CD4-positive, alpha-beta T cell (primary cell): ENCODE measurements around the gene RAB11FIP3. TPM values are rescaled to one million over a fixed set of nuclear protein-coding genes. Genes with fewer than 3 reads are reported as not detected.

Experiments used
- ATAC-seq: fragments of 200-7000 bp; cut with Tn5 transposase; one replicate; pipeline ENCODE4 v1.10.0; 2022; ENCODE audit warnings: mild to moderate bottlenecking; ENCODE audit not compliant: poor library complexity
- CTCF ChIA-PET: fragments of 350-600 bp; sonication (Branson Sonifier 250); formaldehyde crosslinking; loops from one replicate; lab custom pipeline; 2021; ENCODE audit warnings: antibody characterized with exemption, inconsistent platforms; lab: Charles Lee
- POLR2A ChIA-PET: fragments of 350-600 bp; sonication (Branson Sonifier 250); formaldehyde crosslinking; loops from one replicate; lab custom pipeline; 2021; ENCODE audit warnings: antibody characterized with exemption, inconsistent platforms; lab: Charles Lee
- DNase-seq, 14 experiments: peaks; one replicate each; pipeline ENCODE4 v3.0.0-alpha.2; 2013 to 2020; ENCODE audit warnings: mixed read lengths in 2 of 14
- H3K27ac ChIP-seq, 2 donors: one replicate each; pipeline versions ENCODE4 v1.5.1 to v1.7.0; 2013; ENCODE audit warnings: low read length in 2 of 2, low read depth in 1 of 2, mild to moderate bottlenecking in 1 of 2
- H3K27me3 ChIP-seq, 2 experiments: 1 replicate in 1 of 2; 2 replicates in 1 of 2; pipeline versions ENCODE4 v1.6.1 to v1.7.0; 2013; ENCODE audit warnings: low read length in 2 of 2, control low read depth in 1 of 2, mild to moderate bottlenecking in 1 of 2, moderate library complexity in 1 of 2; ENCODE audit not compliant: insufficient read depth in 2 of 2, control insufficient read depth in 1 of 2
- H3K36me3 ChIP-seq: one replicate; pipeline ENCODE4 v1.6.1; 2013; ENCODE audit warnings: low read length, control low read depth; ENCODE audit not compliant: insufficient read depth
- H3K4me1 ChIP-seq: one replicate; pipeline ENCODE4 v1.6.1; 2013; ENCODE audit warnings: low read length, control low read depth; ENCODE audit not compliant: insufficient read depth
- H3K4me3 ChIP-seq: one replicate; pipeline ENCODE4 v1.5.1; 2013; ENCODE audit warnings: mild to moderate bottlenecking, low read length, moderate library complexity
- H3K9me3 ChIP-seq, 2 experiments: 1 replicate in 1 of 2; 2 replicates in 1 of 2; pipeline versions ENCODE4 v1.6.1 to v1.7.0; 2013; ENCODE audit warnings: low read length in 2 of 2, mild to moderate bottlenecking in 2 of 2, control low read depth in 1 of 2, moderate library complexity in 1 of 2; ENCODE audit not compliant: control insufficient read depth in 1 of 2, insufficient read depth in 1 of 2
- H3K27ac Mint-ChIP-seq: one replicate; pipeline ENCODE4 v1.8.0; 2020; ENCODE audit warnings: mixed read lengths
- H3K27me3 Mint-ChIP-seq: one replicate; pipeline ENCODE4 v1.8.0; 2021; ENCODE audit warnings: mixed read lengths
- H3K36me3 Mint-ChIP-seq: one replicate; pipeline ENCODE4 v1.8.0; 2021; ENCODE audit warnings: low read depth, mixed read lengths
- H3K4me1 Mint-ChIP-seq: one replicate; pipeline ENCODE4 v1.8.0; 2021; ENCODE audit warnings: low read depth, mixed read lengths
- H3K4me3 Mint-ChIP-seq: one replicate; pipeline ENCODE4 v1.8.0; 2020; ENCODE audit warnings: mild to moderate bottlenecking, mixed read lengths
- H3K9me3 Mint-ChIP-seq: one replicate; pipeline ENCODE4 v1.8.0; 2020; ENCODE audit warnings: mixed read lengths
- intact Hi-C, 2 experiments: fragments of 100-400 bp; cut with DNase I in 1 of 2; cut with micrococcal nuclease in 1 of 2; formaldehyde crosslinking; loops; one replicate each; pipeline versions ENCODE4 v1.15.1 to v1.9.0; 2023 to 2025; cut with DNase I, micrococcal nuclease
- total RNA-seq, 174 experiments: library from RNA in 2 of 174; stranded (reverse) in 2 of 174; gene quantifications; one replicate each; pipeline ENCODE4 v1.2.3 and lab custom pipeline; 2021 to 2026
- TF ChIP-seq, protein P1 (sequence below): fragments of 200-600 bp; IDR thresholded peaks from one replicate; pipeline ENCODE4 v1.8.0; 2022; ENCODE audit warnings: antibody characterized with exemption, mild to moderate bottlenecking

The RAB11FIP3 gene
- total RNA-seq, 2 experiments from 2014 or later: 28.4 to 29.0 TPM

DNA sequence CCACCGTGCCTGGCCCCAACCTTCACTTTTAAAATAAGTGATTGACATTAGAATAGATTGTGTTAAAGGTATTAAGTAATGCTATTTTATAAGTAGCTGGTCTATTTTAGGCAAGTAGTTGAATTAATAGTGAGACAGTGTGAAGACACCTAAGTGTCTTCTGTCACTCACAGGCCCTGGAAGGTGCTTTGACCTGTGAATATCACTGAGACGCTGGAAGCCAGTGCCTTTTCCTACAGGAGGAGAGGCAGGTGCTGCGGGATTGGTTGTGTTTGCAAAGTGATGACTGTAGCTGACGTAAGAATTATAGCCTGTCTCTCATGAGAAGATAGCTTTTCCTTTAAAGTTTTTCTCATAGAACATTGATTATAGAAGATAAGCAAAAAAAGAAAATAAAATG is 45.0 kb downstream of the RAB11FIP3 start:
- intact Hi-C loops: no loop called here
- H3K36me3 Mint-ChIP-seq: peaks cover 19% of the 10 kb centered on the region
- TF ChIP-seq, protein P1, sequence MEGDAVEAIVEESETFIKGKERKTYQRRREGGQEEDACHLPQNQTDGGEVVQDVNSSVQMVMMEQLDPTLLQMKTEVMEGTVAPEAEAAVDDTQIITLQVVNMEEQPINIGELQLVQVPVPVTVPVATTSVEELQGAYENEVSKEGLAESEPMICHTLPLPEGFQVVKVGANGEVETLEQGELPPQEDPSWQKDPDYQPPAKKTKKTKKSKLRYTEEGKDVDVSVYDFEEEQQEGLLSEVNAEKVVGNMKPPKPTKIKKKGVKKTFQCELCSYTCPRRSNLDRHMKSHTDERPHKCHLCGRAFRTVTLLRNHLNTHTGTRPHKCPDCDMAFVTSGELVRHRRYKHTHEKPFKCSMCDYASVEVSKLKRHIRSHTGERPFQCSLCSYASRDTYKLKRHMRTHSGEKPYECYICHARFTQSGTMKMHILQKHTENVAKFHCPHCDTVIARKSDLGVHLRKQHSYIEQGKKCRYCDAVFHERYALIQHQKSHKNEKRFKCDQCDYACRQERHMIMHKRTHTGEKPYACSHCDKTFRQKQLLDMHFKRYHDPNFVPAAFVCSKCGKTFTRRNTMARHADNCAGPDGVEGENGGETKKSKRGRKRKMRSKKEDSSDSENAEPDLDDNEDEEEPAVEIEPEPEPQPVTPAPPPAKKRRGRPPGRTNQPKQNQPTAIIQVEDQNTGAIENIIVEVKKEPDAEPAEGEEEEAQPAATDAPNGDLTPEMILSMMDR: no peak
- ATAC-seq: no peak
- Histone ChIP-seq H3K4me1 (peaks cover 2% of the 10 kb centered on the region), H3K9me3 (peaks cover 0 to 6% of the 10 kb centered on the region in 2 experiments), H3K27me3 (no peaks in the 10 kb centered on the region), H3K36me3 (peaks cover 11% of the 10 kb centered on the region), H3K27ac (no peak overlapping the region), H3K4me3 (no peak overlapping the region)
- H3K27me3 Mint-ChIP-seq: no peaks in the 10 kb centered on the region
- no peak overlapping the region for H3K27ac Mint-ChIP-seq
- ChIA-PET CTCF (no interaction called here), POLR2A (no interaction called here)
- DNase-seq: no peak
- no peak overlapping the region for H3K4me3 Mint-ChIP-seq
- H3K9me3 Mint-ChIP-seq: no peaks in the 10 kb centered on the region
- no peaks in the 10 kb centered on the region for H3K4me1 Mint-ChIP-seq

DNA sequence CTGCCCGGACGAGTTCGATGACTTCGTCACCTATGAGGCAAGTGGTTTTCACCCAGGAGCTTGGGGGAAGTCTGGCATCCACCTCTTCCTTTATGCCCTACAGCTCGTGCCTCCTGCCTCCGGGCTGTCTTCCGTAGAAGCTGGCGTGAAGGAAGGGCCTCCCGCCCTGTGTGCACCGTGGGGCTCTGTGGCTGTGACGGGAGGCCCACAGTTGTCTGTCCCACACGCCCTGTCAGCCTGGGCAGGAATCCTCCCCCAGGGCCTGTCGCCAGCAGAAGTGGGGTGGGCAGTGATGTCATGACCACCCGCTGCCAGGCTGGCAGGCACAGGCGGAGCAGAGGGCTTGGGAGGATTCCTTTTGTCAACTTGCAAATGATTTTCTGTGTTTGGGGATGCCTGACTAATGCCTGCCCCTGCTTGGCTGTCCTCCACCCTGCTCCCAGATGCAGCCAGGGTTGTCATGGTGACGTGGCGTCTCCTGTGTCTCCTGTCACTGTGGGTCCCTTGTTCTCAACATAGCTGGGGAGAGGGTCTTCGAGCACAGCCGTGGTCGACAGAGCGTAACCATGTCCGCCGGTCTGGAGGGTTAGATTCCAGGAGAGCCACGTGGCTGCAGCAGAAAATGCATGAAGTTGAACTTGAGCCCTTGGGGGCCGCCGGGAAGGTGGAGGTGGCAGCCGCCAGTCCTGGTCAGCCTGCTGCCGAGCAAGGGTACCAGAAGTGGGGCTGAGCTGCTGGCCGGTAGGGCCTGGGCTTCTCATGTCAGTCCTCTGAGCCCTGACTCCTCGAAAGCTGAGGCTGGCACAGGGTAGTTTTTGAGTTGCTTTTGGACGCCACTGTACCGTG is 46.1 kb downstream of the RAB11FIP3 start:
- H3K27me3 Mint-ChIP-seq: no peaks in the 10 kb centered on the region
- DNase-seq (no peak), ATAC-seq (no peak)
- Histone ChIP-seq H3K36me3 (peaks cover 11% of the 10 kb centered on the region), H3K4me3 (no peak overlapping the region), H3K27me3 (no peaks in the 10 kb centered on the region), H3K9me3 (peaks cover 0 to 6% of the 10 kb centered on the region in 2 experiments), H3K27ac (no peak overlapping the region), H3K4me1 (peaks cover 2% of the 10 kb centered on the region)
- no peaks in the 10 kb centered on the region for H3K9me3 Mint-ChIP-seq
- no peaks in the 10 kb centered on the region for H3K4me1 Mint-ChIP-seq
- peaks cover 19% of the 10 kb centered on the region for H3K36me3 Mint-ChIP-seq
- POLR2A ChIA-PET: no interaction called here
- H3K4me3 Mint-ChIP-seq: no peak overlapping the region
- H3K27ac Mint-ChIP-seq: no peak overlapping the region
- intact Hi-C loops: no loop called here
- CTCF ChIA-PET: no interaction called here
- TF ChIP-seq, protein P1: no peak

DNA sequence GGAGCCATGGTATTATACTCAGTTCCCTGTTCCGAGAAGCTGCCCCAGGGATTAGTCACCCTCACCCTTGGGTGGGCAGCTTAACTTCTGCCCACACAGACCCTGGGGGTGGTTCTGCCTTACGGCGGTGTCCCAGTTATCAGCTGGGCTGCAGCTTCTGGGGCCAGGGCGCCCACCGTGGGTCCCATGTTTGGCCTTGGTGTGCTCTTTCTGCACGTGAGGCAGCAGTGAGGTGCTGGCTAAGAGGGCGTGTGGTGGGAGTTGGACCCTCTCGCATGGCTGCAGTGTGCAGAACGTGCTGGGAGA is 46.7 kb downstream of the RAB11FIP3 start:
- Mint-ChIP-seq H3K27me3 (no peaks in the 10 kb centered on the region), H3K36me3 (peaks cover 19% of the 10 kb centered on the region), H3K9me3 (no peaks in the 10 kb centered on the region), H3K4me1 (no peaks in the 10 kb centered on the region), H3K4me3 (no peak overlapping the region), H3K27ac (no peak overlapping the region)
- Histone ChIP-seq H3K4me3 (no peak overlapping the region), H3K36me3 (peaks cover 11% of the 10 kb centered on the region), H3K4me1 (peaks cover 2% of the 10 kb centered on the region), H3K27me3 (no peaks in the 10 kb centered on the region), H3K9me3 (peaks cover 0 to 6% of the 10 kb centered on the region in 2 experiments), H3K27ac (no peak overlapping the region)
- ChIA-PET CTCF (no interaction called here), POLR2A (no interaction called here)
- no peak for DNase-seq
- intact Hi-C loops: no loop called here
- no peak for ATAC-seq
- TF ChIP-seq, protein P1: no peak
